HepG2 (cell line): ENCODE data around the gene FOCAD. TPM values are rescaled to one million over a fixed set of nuclear protein-coding genes. Genes with fewer than 3 reads are reported as not detected.

Experiments used
- CEBPB ChIP-seq: IDR thresholded peaks from 2 replicates; pipeline ENCODE4 v1.6.1; 2011; ENCODE audit warnings: low read depth, low read length, improper control_type of control experiment, borderline replicate concordance
- CREB1 ChIP-seq, 2 experiments: fragments of 450-650 bp in 1 of 2; IDR thresholded peaks; 2 replicates each; pipeline ENCODE4 v1.6.1; 2016 to 2017; ENCODE audit warnings: control low read depth in 1 of 2, mild to moderate bottlenecking in 1 of 2, missing compliant biosample characterization in 1 of 2, missing genetic modification characterization in 1 of 2
- GFI1 ChIP-seq: sonication (generic); formaldehyde crosslinking; IDR thresholded peaks from 2 replicates; pipeline ENCODE4 v1.5.0; 2020; ENCODE audit warnings: missing genetic modification reagents, mild to moderate bottlenecking, borderline replicate concordance
- GTF3A ChIP-seq: sonication (generic); formaldehyde crosslinking; conservative IDR thresholded peaks from 2 replicates; pipeline ENCODE4 v1.4.0; 2020; ENCODE audit warnings: mild to moderate bottlenecking, missing genetic modification reagents
- GZF1 ChIP-seq: sonication (generic); formaldehyde crosslinking; IDR thresholded peaks from 2 replicates; pipeline ENCODE4 v1.5.1; 2020; ENCODE audit warnings: mild to moderate bottlenecking, missing genetic modification reagents
- KLF12 ChIP-seq: sonication (generic); formaldehyde crosslinking; IDR thresholded peaks from 2 replicates; pipeline ENCODE4 v1.4.0; 2020; ENCODE audit warnings: missing genetic modification reagents, borderline replicate concordance
- MED1 ChIP-seq: sonication (generic); formaldehyde crosslinking; IDR thresholded peaks from 2 replicates; pipeline ENCODE4 v1.4.0; 2020; ENCODE audit warnings: missing genetic modification reagents
- NFYB ChIP-seq: sonication (generic); formaldehyde crosslinking; IDR thresholded peaks from 2 replicates; pipeline ENCODE4 v1.4.0; 2020; ENCODE audit warnings: missing genetic modification reagents
- ZMYM2 ChIP-seq: sonication (generic); formaldehyde crosslinking; IDR thresholded peaks from 2 replicates; pipeline ENCODE4 v1.8.0; 2022; ENCODE audit warnings: mild to moderate bottlenecking, missing genetic modification reagents
- ZNF451 ChIP-seq: sonication (generic); formaldehyde crosslinking; IDR thresholded peaks from 2 replicates; pipeline ENCODE4 v1.5.0; 2020; ENCODE audit warnings: mild to moderate bottlenecking, missing genetic modification reagents
- ZNF543 ChIP-seq: sonication (generic); formaldehyde crosslinking; IDR thresholded peaks from 2 replicates; pipeline ENCODE4 v1.4.0; 2020; ENCODE audit warnings: mild to moderate bottlenecking, missing genetic modification reagents
- ZNF546 ChIP-seq: sonication (generic); formaldehyde crosslinking; conservative IDR thresholded peaks from 2 replicates; pipeline ENCODE4 v1.8.1; 2023; ENCODE audit warnings: mild to moderate bottlenecking, missing genetic modification reagents
- ZNF672 ChIP-seq: sonication (generic); formaldehyde crosslinking; IDR thresholded peaks from 2 replicates; pipeline ENCODE4 v1.8.1; 2022; ENCODE audit warnings: missing genetic modification reagents
- ZNF879 ChIP-seq: sonication (generic); formaldehyde crosslinking; IDR thresholded peaks from 2 replicates; pipeline ENCODE4 v1.8.1; 2023; ENCODE audit warnings: missing genetic modification reagents
- polyA plus RNA-seq, 8 experiments: library from polyadenylated mRNA; depleted of rRNA in 3 of 8; stranded (reverse) in 7 of 8; unstranded in 1 of 8; fragments of >200 nt; fragmentation: Illumina TruSeq in 4 of 8; extraction: Trizol in 4 of 8; gene quantifications; 2 replicates each; pipeline versions ENCODE4 v1.2.1 to v1.2.3, GENCODE V29; 2011 to 2016; ENCODE audit warnings: low read depth in 4 of 8, missing spikeins in 1 of 8, mixed read lengths in 1 of 8; ENCODE audit not compliant: insufficient read depth in 1 of 8
- total RNA-seq, 5 experiments: library from RNA; depleted of rRNA; stranded (reverse); fragments of >200 nt; fragmentation: Illumina TruSeq; extraction: Trizol; gene quantifications; 2 replicates each; pipeline ENCODE4 v1.2.3, GENCODE V29; 2016; ENCODE audit warnings: low read depth in 1 of 5
- TF ChIP-seq, protein P1 (sequence below): sonication (generic); formaldehyde crosslinking; IDR thresholded peaks from 2 replicates; pipeline ENCODE4 v1.4.0; 2020; ENCODE audit warnings: missing genetic modification reagents
- TF ChIP-seq, protein P2 (sequence below): sonication (generic); formaldehyde crosslinking; IDR thresholded peaks from 2 replicates; pipeline ENCODE4 v1.4.0; 2020; ENCODE audit warnings: missing genetic modification reagents
- TF ChIP-seq, protein P3 (sequence below): sonication (generic); formaldehyde crosslinking; IDR thresholded peaks from 2 replicates; pipeline ENCODE4 v1.4.0; 2020; ENCODE audit warnings: missing genetic modification reagents

Gene FOCAD
- total and polyA plus RNA-seq, 2 of the 13 experiments (the other 11 are each of a cell fraction or from before 2014, with no cell fraction given): 18.0 to 31.1 TPM

GRCh38 chr9:20683351-20684034 lies 566 bp upstream of the FOCAD start (continued):
- no peak for TF ChIP-seq KLF12 (CRISPR knock-in tag)
- TF ChIP-seq ZNF543 (CRISPR knock-in tag): no peak
- TF ChIP-seq ZMYM2 (CRISPR knock-in tag): no peak
- 0 out of 2 replicates have a peak, but pooled peaks have one; percentile 10 for TF ChIP-seq ZNF879 (CRISPR knock-in tag)
- peak; percentile 60 for TF ChIP-seq CEBPB
- no peak for TF ChIP-seq ZNF672 (CRISPR knock-in tag)
- TF ChIP-seq CREB1 (IDR thresholded peaks at IDR 0.05): no peak
- peak; percentile 50 for TF ChIP-seq CREB1 (CRISPR knock-in tag; IDR thresholded peaks at IDR 0.05)
- no peak; the same call in 1 of the 2 replicates for TF ChIP-seq ZNF451 (CRISPR knock-in tag)
- TF ChIP-seq, protein P1, sequence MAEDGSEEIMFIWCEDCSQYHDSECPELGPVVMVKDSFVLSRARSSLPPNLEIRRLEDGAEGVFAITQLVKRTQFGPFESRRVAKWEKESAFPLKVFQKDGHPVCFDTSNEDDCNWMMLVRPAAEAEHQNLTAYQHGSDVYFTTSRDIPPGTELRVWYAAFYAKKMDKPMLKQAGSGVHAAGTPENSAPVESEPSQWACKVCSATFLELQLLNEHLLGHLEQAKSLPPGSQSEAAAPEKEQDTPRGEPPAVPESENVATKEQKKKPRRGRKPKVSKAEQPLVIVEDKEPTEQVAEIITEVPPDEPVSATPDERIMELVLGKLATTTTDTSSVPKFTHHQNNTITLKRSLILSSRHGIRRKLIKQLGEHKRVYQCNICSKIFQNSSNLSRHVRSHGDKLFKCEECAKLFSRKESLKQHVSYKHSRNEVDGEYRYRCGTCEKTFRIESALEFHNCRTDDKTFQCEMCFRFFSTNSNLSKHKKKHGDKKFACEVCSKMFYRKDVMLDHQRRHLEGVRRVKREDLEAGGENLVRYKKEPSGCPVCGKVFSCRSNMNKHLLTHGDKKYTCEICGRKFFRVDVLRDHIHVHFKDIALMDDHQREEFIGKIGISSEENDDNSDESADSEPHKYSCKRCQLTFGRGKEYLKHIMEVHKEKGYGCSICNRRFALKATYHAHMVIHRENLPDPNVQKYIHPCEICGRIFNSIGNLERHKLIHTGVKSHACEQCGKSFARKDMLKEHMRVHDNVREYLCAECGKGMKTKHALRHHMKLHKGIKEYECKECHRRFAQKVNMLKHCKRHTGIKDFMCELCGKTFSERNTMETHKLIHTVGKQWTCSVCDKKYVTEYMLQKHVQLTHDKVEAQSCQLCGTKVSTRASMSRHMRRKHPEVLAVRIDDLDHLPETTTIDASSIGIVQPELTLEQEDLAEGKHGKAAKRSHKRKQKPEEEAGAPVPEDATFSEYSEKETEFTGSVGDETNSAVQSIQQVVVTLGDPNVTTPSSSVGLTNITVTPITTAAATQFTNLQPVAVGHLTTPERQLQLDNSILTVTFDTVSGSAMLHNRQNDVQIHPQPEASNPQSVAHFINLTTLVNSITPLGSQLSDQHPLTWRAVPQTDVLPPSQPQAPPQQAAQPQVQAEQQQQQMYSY (CRISPR knock-in tag): peak; percentile 52; the same call in 1 of the 2 replicates
- TF ChIP-seq GTF3A (CRISPR knock-in tag): 0 out of 2 replicates have a peak, but pooled peaks have one; percentile 69
- TF ChIP-seq, protein P2, sequence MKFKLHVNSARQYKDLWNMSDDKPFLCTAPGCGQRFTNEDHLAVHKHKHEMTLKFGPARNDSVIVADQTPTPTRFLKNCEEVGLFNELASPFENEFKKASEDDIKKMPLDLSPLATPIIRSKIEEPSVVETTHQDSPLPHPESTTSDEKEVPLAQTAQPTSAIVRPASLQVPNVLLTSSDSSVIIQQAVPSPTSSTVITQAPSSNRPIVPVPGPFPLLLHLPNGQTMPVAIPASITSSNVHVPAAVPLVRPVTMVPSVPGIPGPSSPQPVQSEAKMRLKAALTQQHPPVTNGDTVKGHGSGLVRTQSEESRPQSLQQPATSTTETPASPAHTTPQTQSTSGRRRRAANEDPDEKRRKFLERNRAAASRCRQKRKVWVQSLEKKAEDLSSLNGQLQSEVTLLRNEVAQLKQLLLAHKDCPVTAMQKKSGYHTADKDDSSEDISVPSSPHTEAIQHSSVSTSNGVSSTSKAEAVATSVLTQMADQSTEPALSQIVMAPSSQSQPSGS: no peak
- TF ChIP-seq MED1: no peak
- no peak for TF ChIP-seq ZNF546 (CRISPR knock-in tag)
- TF ChIP-seq, protein P3, sequence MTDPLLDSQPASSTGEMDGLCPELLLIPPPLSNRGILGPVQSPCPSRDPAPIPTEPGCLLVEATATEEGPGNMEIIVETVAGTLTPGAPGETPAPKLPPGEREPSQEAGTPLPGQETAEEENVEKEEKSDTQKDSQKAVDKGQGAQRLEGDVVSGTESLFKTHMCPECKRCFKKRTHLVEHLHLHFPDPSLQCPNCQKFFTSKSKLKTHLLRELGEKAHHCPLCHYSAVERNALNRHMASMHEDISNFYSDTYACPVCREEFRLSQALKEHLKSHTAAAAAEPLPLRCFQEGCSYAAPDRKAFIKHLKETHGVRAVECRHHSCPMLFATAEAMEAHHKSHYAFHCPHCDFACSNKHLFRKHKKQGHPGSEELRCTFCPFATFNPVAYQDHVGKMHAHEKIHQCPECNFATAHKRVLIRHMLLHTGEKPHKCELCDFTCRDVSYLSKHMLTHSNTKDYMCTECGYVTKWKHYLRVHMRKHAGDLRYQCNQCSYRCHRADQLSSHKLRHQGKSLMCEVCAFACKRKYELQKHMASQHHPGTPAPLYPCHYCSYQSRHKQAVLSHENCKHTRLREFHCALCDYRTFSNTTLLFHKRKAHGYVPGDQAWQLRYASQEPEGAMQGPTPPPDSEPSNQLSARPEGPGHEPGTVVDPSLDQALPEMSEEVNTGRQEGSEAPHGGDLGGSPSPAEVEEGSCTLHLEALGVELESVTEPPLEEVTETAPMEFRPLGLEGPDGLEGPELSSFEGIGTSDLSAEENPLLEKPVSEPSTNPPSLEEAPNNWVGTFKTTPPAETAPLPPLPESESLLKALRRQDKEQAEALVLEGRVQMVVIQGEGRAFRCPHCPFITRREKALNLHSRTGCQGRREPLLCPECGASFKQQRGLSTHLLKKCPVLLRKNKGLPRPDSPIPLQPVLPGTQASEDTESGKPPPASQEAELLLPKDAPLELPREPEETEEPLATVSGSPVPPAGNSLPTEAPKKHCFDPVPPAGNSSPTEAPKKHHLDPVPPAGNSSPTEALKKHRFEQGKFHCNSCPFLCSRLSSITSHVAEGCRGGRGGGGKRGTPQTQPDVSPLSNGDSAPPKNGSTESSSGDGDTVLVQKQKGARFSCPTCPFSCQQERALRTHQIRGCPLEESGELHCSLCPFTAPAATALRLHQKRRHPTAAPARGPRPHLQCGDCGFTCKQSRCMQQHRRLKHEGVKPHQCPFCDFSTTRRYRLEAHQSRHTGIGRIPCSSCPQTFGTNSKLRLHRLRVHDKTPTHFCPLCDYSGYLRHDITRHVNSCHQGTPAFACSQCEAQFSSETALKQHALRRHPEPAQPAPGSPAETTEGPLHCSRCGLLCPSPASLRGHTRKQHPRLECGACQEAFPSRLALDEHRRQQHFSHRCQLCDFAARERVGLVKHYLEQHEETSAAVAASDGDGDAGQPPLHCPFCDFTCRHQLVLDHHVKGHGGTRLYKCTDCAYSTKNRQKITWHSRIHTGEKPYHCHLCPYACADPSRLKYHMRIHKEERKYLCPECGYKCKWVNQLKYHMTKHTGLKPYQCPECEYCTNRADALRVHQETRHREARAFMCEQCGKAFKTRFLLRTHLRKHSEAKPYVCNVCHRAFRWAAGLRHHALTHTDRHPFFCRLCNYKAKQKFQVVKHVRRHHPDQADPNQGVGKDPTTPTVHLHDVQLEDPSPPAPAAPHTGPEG (CRISPR knock-in tag): 0 out of 2 replicates have a peak, but pooled peaks have one; percentile 24
- no peak for TF ChIP-seq NFYB (CRISPR knock-in tag)
- peak; percentile 45; the same call in 1 of the 2 replicates for TF ChIP-seq GZF1 (CRISPR knock-in tag)
- peak; percentile 65; the same call in 1 of the 2 replicates for TF ChIP-seq GFI1 (CRISPR knock-in tag)
